WTC11 (cell line): Measurements from ENCODE around the gene GRK4. TPM values are rescaled to one million over a fixed set of nuclear protein-coding genes. Genes with fewer than 3 reads are reported as not detected.

Experiments used
- ATAC-seq: fragments of 200-7000 bp; cut with Tn5 transposase; 2 replicates; pipeline ENCODE4 v1.10.0; 2021; ENCODE audit warnings: mild to moderate bottlenecking, moderate library complexity
- CTCF ChIA-PET: fragments of 300-600 bp; sonication (Branson Sonifier 250); formaldehyde crosslinking; loops from one replicate; lab custom pipeline; 2021; ENCODE audit warnings: antibody characterized with exemption; lab: Charles Lee
- POLR2A ChIA-PET: fragments of 350-600 bp; sonication (Branson Sonifier 250); formaldehyde crosslinking; loops from one replicate; lab custom pipeline; 2021; ENCODE audit warnings: antibody characterized with exemption; lab: Charles Lee
- DNase-seq: peaks from one replicate; pipeline ENCODE4 v3.0.0; 2021; ENCODE audit warnings: low spot score
- H3K27ac Mint-ChIP-seq: 2 replicates; pipeline ENCODE4 v1.8.0; 2021; ENCODE audit warnings: mixed read lengths
- H3K27me3 Mint-ChIP-seq: 2 replicates; pipeline ENCODE4 v1.8.0; 2021; ENCODE audit warnings: low read depth, mild to moderate bottlenecking, moderate library complexity, mixed read lengths
- H3K36me3 Mint-ChIP-seq: 2 replicates; pipeline ENCODE4 v1.8.0; 2021; ENCODE audit warnings: mixed read lengths
- H3K4me1 Mint-ChIP-seq: 2 replicates; pipeline ENCODE4 v1.8.0; 2022; ENCODE audit warnings: mixed read lengths
- H3K4me3 Mint-ChIP-seq: 2 replicates; pipeline ENCODE4 v1.8.0; 2021; ENCODE audit warnings: mild to moderate bottlenecking, moderate library complexity, mixed read lengths
- H3K9me3 Mint-ChIP-seq: 2 replicates; pipeline ENCODE4 v1.8.0; 2021; ENCODE audit warnings: mixed read lengths
- FOXK1 ChIP-seq: sonication (generic); formaldehyde crosslinking; IDR thresholded peaks from 2 replicates; pipeline ENCODE4 v1.8.0; 2022; ENCODE audit warnings: mild to moderate bottlenecking, moderate library complexity, missing genetic modification reagents
- GABPB1 ChIP-seq: sonication (generic); formaldehyde crosslinking; IDR thresholded peaks from 2 replicates; pipeline ENCODE4 v1.8.1; 2023; ENCODE audit warnings: mild to moderate bottlenecking, missing genetic modification reagents
- GTF2I ChIP-seq: fragments of 250-450 bp; sonication (Bioruptor Pico); conservative IDR thresholded peaks from 2 replicates; pipeline ENCODE4 v1.4.0; 2021; ENCODE audit warnings: mild to moderate bottlenecking
- NR1H2 ChIP-seq: sonication (generic); formaldehyde crosslinking; IDR thresholded peaks from 2 replicates; pipeline ENCODE4 v1.9.0; 2021; ENCODE audit warnings: mild to moderate bottlenecking, moderate library complexity, missing genetic modification reagents
- RELA ChIP-seq: sonication (generic); formaldehyde crosslinking; IDR thresholded peaks from 2 replicates; pipeline ENCODE4 v1.8.1; 2022; ENCODE audit warnings: missing genetic modification reagents, mild to moderate bottlenecking, borderline replicate concordance
- TEAD4 ChIP-seq: sonication (generic); formaldehyde crosslinking; IDR thresholded peaks from 2 replicates; pipeline ENCODE4 v1.8.0; 2022; ENCODE audit warnings: mild to moderate bottlenecking, missing genetic modification reagents
- ZBTB21 ChIP-seq: sonication (generic); formaldehyde crosslinking; IDR thresholded peaks from 2 replicates; pipeline ENCODE4 v1.8.1; 2023; ENCODE audit warnings: mild to moderate bottlenecking, missing genetic modification reagents, borderline replicate concordance
- ZNF317 ChIP-seq: sonication (generic); formaldehyde crosslinking; IDR thresholded peaks from 2 replicates; pipeline ENCODE4 v1.8.1; 2023; ENCODE audit warnings: low read depth, mild to moderate bottlenecking, moderate library complexity, missing genetic modification reagents, borderline replicate concordance
- total RNA-seq: library from RNA; stranded (reverse); gene quantifications from 3 replicates; pipeline ENCODE4 v1.2.3, GENCODE V29; 2021
- TF ChIP-seq, protein P1 (sequence below): sonication (generic); formaldehyde crosslinking; IDR thresholded peaks from 2 replicates; pipeline ENCODE4 v1.8.0; 2022; ENCODE audit warnings: mild to moderate bottlenecking, missing genetic modification reagents
- TF ChIP-seq, protein P2 (sequence below): fragments of 250-450 bp; sonication (Bioruptor Pico); IDR thresholded peaks from 2 replicates; pipeline ENCODE4 v1.9.0; 2021; ENCODE audit warnings: mild to moderate bottlenecking
- TF ChIP-seq, protein P3 (sequence below): sonication (generic); formaldehyde crosslinking; IDR thresholded peaks from 2 replicates; pipeline ENCODE4 v1.8.0; 2022; ENCODE audit warnings: missing genetic modification reagents
- TF ChIP-seq, protein P4 (sequence below): fragments of 250-450 bp; sonication (Bioruptor Pico); IDR thresholded peaks from 2 replicates; pipeline ENCODE4 v2.1.2; 2022; ENCODE audit warnings: mild to moderate bottlenecking, moderate library complexity

Gene GRK4
- total RNA-seq, 1 experiment from 2014 or later, result 1.4 TPM

DNA sequence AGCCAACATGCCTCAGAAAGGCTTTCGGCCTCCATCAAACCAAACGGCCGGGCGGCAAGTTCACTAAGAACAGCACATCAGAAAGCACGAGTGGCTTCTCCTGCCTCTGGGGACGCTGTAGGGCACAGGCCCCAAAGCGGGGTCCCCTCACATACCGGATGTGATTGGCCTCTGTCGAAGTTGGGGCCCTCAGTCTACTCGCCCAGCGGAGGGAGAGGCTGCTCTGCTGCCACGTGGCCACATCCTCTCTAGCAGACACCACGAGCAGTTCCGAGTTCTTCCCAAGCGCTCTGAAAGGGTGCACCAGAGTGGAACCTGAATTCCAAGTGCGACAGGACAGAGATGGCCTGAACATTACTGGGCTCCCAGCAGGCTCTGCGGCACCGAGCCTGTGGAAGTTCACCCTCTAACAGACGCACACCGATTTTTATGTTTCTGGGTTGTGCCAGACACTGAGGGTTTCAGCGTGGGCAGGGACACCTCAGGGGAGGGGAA, 21.3 kb upstream of the GRK4 start (continued):
- TF ChIP-seq, protein P1, sequence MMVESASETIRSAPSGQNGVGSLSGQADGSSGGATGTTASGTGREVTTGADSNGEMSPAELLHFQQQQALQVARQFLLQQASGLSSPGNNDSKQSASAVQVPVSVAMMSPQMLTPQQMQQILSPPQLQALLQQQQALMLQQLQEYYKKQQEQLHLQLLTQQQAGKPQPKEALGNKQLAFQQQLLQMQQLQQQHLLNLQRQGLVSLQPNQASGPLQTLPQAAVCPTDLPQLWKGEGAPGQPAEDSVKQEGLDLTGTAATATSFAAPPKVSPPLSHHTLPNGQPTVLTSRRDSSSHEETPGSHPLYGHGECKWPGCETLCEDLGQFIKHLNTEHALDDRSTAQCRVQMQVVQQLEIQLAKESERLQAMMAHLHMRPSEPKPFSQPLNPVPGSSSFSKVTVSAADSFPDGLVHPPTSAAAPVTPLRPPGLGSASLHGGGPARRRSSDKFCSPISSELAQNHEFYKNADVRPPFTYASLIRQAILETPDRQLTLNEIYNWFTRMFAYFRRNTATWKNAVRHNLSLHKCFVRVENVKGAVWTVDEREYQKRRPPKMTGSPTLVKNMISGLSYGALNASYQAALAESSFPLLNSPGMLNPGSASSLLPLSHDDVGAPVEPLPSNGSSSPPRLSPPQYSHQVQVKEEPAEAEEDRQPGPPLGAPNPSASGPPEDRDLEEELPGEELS (CRISPR knock-in tag), result no peak
- TF ChIP-seq GABPB1 (CRISPR knock-in tag), result no peak
- TF ChIP-seq ZNF317 (CRISPR knock-in tag), result no peak
- TF ChIP-seq, protein P2, sequence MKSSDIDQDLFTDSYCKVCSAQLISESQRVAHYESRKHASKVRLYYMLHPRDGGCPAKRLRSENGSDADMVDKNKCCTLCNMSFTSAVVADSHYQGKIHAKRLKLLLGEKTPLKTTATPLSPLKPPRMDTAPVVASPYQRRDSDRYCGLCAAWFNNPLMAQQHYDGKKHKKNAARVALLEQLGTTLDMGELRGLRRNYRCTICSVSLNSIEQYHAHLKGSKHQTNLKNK (CRISPR knock-in tag), result no peak
- TF ChIP-seq, all 79 proteins: peak for 0

DNA sequence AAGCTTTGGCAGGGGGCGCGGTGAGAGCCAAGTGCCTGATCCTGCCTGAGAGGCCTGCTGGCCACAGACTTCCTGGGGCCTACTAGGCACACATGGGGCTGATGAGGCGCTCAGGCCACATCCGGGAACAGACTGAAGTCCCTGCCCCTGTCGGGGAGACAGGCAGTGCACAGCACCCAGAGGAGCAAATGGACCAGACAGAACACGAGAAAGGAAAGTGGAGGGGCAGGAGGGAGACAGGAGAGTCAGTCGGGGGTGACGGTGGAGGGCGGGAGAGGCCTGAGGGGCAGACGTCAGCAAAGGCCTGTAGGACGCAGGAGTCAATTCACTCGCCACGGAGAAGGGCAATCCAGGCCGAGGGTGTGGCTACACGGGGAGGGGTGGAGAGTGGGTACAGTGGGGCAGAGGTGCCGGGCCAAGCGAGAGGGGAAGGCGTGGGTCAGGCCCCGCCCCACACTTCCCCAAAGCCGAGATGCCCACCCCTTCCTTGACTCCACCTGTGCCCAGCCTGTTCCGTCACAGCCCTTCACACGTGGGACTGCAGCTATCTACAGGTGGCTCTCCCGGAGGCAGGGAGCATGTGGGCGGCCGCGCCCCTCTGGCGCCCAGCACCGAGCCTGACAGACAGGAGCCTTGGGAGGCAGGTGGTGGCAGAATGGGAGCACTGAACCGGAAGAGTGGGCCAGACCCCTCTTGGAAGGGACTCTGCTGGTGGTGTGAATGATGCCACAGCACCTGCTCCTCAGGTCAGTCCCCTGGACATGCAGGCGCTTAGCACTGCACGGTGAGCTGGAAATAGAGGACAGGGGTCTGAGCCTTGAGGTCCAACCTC, 20.6 kb upstream of the GRK4 start:
- Mint-ChIP-seq H3K9me3 (no peaks in the 10 kb centered on the region), H3K36me3 (peaks cover 72% of the 10 kb centered on the region), H3K27me3 (no peaks in the 10 kb centered on the region), H3K27ac (peak overlapping the region; percentile 87), H3K4me1 (no peaks in the 10 kb centered on the region), H3K4me3 (no peak overlapping the region)
- ChIA-PET CTCF (no interaction called here), POLR2A (interaction anchor here (1.3 kb wide), 1 partner anchor 11 kb away, joined by 3 read pairs; no protein-coding TSS in a partner anchor)
- DNase-seq, result no peak
- TF ChIP-seq, protein P3, sequence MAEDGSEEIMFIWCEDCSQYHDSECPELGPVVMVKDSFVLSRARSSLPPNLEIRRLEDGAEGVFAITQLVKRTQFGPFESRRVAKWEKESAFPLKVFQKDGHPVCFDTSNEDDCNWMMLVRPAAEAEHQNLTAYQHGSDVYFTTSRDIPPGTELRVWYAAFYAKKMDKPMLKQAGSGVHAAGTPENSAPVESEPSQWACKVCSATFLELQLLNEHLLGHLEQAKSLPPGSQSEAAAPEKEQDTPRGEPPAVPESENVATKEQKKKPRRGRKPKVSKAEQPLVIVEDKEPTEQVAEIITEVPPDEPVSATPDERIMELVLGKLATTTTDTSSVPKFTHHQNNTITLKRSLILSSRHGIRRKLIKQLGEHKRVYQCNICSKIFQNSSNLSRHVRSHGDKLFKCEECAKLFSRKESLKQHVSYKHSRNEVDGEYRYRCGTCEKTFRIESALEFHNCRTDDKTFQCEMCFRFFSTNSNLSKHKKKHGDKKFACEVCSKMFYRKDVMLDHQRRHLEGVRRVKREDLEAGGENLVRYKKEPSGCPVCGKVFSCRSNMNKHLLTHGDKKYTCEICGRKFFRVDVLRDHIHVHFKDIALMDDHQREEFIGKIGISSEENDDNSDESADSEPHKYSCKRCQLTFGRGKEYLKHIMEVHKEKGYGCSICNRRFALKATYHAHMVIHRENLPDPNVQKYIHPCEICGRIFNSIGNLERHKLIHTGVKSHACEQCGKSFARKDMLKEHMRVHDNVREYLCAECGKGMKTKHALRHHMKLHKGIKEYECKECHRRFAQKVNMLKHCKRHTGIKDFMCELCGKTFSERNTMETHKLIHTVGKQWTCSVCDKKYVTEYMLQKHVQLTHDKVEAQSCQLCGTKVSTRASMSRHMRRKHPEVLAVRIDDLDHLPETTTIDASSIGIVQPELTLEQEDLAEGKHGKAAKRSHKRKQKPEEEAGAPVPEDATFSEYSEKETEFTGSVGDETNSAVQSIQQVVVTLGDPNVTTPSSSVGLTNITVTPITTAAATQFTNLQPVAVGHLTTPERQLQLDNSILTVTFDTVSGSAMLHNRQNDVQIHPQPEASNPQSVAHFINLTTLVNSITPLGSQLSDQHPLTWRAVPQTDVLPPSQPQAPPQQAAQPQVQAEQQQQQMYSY (CRISPR knock-in tag), result 0 out of 2 replicates have a peak, but pooled peaks have one; percentile 9
- TF ChIP-seq ZBTB21 (CRISPR knock-in tag) (no peak), RELA (CRISPR knock-in tag) (0 out of 2 replicates have a peak, but pooled peaks have one; percentile 28)
- peak; percentile 19 for ATAC-seq

DNA sequence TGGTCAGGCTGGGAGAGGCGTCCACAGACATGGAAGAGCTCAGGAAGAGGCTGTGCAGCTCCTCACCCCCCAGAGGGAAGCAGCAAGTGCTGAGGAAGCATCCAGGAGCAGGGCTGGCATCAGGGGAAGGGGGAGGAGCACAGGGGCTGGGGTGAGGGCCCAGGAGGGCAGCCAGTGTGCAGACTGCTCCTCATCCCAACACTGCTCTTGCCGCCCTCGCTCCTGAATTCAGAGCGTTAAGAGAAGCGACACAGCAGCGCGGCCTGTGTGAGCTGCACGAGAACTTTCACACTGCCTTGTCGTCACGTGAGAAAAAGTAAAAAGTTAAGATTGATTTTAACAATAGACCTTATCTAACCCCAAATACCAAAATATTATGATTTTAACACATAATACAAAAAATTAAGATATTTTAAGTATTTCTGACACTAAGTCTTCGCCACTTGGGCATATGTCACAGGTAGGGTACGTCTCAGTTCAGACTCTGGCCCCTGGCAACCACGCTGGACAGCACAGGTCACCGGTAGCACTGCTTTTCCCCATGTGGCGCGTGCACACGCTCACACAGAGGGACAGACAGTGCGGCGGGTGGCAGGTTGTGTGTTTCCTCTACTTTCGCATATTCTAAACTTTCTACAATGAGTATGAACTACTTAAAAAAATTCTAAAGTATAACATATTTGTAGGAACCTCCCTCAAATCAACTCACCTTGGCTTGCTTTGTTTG, 19.8 kb upstream of the GRK4 start:
- no peak for DNase-seq
- H3K27me3 Mint-ChIP-seq, result no peaks in the 10 kb centered on the region
- H3K36me3 Mint-ChIP-seq, result peaks cover 74% of the 10 kb centered on the region
- TF ChIP-seq FOXK1 (no peak), GTF2I (CRISPR knock-in tag) (no peak), NR1H2 (CRISPR knock-in tag) (no peak), TEAD4 (CRISPR knock-in tag) (no peak)
- TF ChIP-seq, protein P4, sequence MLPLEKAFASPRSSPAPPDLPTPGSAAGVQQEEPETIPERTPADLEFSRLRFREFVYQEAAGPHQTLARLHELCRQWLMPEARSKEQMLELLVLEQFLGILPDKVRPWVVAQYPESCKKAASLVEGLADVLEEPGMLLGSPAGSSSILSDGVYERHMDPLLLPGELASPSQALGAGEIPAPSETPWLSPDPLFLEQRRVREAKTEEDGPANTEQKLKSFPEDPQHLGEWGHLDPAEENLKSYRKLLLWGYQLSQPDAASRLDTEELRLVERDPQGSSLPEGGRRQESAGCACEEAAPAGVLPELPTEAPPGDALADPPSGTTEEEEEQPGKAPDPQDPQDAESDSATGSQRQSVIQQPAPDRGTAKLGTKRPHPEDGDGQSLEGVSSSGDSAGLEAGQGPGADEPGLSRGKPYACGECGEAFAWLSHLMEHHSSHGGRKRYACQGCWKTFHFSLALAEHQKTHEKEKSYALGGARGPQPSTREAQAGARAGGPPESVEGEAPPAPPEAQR, result no peak
- TF ChIP-seq, protein P2 (CRISPR knock-in tag), result no peak
- no peak overlapping the region for H3K27ac Mint-ChIP-seq
- ATAC-seq, result no peak
- no peak overlapping the region for H3K4me3 Mint-ChIP-seq
- no peaks in the 10 kb centered on the region for H3K4me1 Mint-ChIP-seq
- H3K9me3 Mint-ChIP-seq, result no peaks in the 10 kb centered on the region
- CTCF ChIA-PET, result no interaction called here
- POLR2A ChIA-PET, result interaction anchor here (1.3 kb wide), 1 partner anchor 10 kb away, joined by 3 read pairs; no protein-coding TSS in a partner anchor
